ENCODE data around the gene USP44. TPM values are rescaled to one million over a fixed set of nuclear protein-coding genes. Genes with fewer than 3 reads are reported as not detected.

Gene USP44
- total and polyA plus RNA-seq, 2 of the 8 experiments (the other 6 are each of a cell fraction or from before 2014, with no cell fraction given): 129 to 197 TPM

DNA sequence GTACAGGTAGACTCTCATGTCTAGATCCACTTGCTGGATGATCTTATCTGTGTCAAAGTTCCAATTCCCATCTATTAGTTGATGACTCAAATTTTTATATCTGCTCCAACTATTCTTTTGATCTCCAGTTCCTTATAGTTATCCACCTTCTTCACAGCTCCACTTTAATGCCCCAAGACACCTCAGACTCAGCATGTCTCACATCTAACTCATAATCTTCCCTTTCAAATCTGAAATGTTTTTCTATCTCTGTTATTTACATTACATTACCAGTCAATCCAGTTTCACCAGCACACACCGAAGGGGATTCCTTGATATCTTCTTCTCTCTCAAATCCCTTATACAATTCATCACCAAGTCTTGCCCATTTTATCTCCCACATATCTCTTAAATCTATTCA is 81.0 kb downstream of the USP44 start:
- no peak overlapping the region for H3K4me2 ChIP-seq (ENCODE audit: insufficient read depth in 1 of 2, low read depth in 2 of 2, low read length in 2 of 2)
- H3K23me2 ChIP-seq (ENCODE audit: low read depth, low read length): peaks cover 8% of the 10 kb centered on the region
- no peaks in the 10 kb centered on the region for H3K9me3 ChIP-seq (ENCODE audit: insufficient read depth in 2 of 2, low read depth in 1 of 2, low read length in 1 of 2)
- H2BK5ac ChIP-seq (ENCODE audit: low read depth, low read length): no peak overlapping the region
- peaks cover 2% of the 10 kb centered on the region; the same call in 1 of the 2 replicates for H3K79me1 ChIP-seq (ENCODE audit: low read depth, low read length)
- H3K9ac ChIP-seq (replicated peaks in 1 of 4; ENCODE audit: extremely low read depth in 1 of 4, low read depth in 3 of 4, low read length in 3 of 4): no peak overlapping the region
- H2BK120ac ChIP-seq (replicated peaks; ENCODE audit: low read depth, low read length): no peak overlapping the region
- no peaks in the 10 kb centered on the region for H3K27me3 ChIP-seq (replicated peaks in 1 of 4; ENCODE audit: control insufficient read depth in 3 of 4, extremely low read depth in 1 of 4, insufficient read depth in 3 of 4, low read length in 3 of 4)
- H3K79me2 ChIP-seq (ENCODE audit: control insufficient read depth in 1 of 2, insufficient read depth in 2 of 2, low read length in 2 of 2): peaks cover 10 to 13% of the 10 kb centered on the region in 2 experiments
- no peak for TF ChIP-seq HDAC6 (IDR thresholded peaks at IDR 0.05; ENCODE audit: low read depth, low read length)
- no peak for TF ChIP-seq CHD2 (IDR thresholded peaks at IDR 0.05; ENCODE audit: low read length)
- TF ChIP-seq SIN3A (conservative IDR thresholded peaks at IDR 0.05 in 1 of 2, IDR thresholded peaks at IDR 0.05 in 1 of 2; ENCODE audit: low read depth in 1 of 2, low read length in 2 of 2): no peak
- no peak overlapping the region for H3K56ac ChIP-seq (replicated peaks; ENCODE audit: insufficient read length, low read depth, low read length)
- no peak overlapping the region for H3K4ac ChIP-seq (replicated peaks; ENCODE audit: insufficient read length, low read depth, low read length)
- H2AK5ac ChIP-seq (ENCODE audit: low read depth, low read length): no peak overlapping the region
- H3K4me3 ChIP-seq (ENCODE audit: extremely low read depth in 1 of 4, insufficient read depth in 2 of 4, low read depth in 3 of 4, low read length in 4 of 4): no peak overlapping the region
- no peak overlapping the region for H2AFZ ChIP-seq (ENCODE audit: low read length)
- H3K23ac ChIP-seq (ENCODE audit: insufficient read length): no peak overlapping the region
- no peaks in the 10 kb centered on the region for H3K4me1 ChIP-seq (replicated peaks in 1 of 4; ENCODE audit: control insufficient read depth in 3 of 4, insufficient read depth in 4 of 4, low read length in 3 of 4)
- H4K20me1 ChIP-seq (replicated peaks in 1 of 2; ENCODE audit: control insufficient read depth in 1 of 2, insufficient read depth in 2 of 2, low read length in 2 of 2): no peaks in the 10 kb centered on the region
- no peak overlapping the region for H2BK15ac ChIP-seq (ENCODE audit: low read length)
- no peak for DNase-seq (ENCODE audit: low read depth in 1 of 2, low spot score in 2 of 2)
- 90% methylated on average over 1 of the region's 1 CpG; no CpG with 5 or more reads in 1 of the 2 experiments for WGBS, 2 experiments (ENCODE audit: extremely low coverage in 1 of 2, insufficient coverage in 1 of 2, insufficient read length in 1 of 2, insufficient replicate concordance in 2 of 2, low coverage in 1 of 2, low lambda C conversion rate in 2 of 2, missing lambda C conversion rate in 1 of 2)
- no peak overlapping the region for H2BK20ac ChIP-seq (ENCODE audit: low read length)
- H4K5ac ChIP-seq (ENCODE audit: insufficient read length, low read depth, low read length): no peak overlapping the region
- no peak for FAIRE-seq
- H3K27ac ChIP-seq (ENCODE audit: low read depth, low read length): no peak overlapping the region
- no peaks in the 10 kb centered on the region for H3K36me3 ChIP-seq (ENCODE audit: control insufficient read depth in 2 of 4, insufficient read depth in 4 of 4, low read length in 3 of 4)
- H2BK12ac ChIP-seq (ENCODE audit: low read depth, low read length): no peak overlapping the region
- POLR2A ChIA-PET (ENCODE audit: partially characterized antibody): no interaction called here
- H3K18ac ChIP-seq (ENCODE audit: extremely low read depth, low read length): no peak overlapping the region
- CTCF ChIA-PET (ENCODE audit: partially characterized antibody): no interaction called here
- no peak overlapping the region for H4K91ac ChIP-seq (replicated peaks; ENCODE audit: insufficient read length, low read length)
- H3K14ac ChIP-seq (ENCODE audit: insufficient read length): no peak overlapping the region
- H4K8ac ChIP-seq (ENCODE audit: extremely low read depth, insufficient read depth, low read length): no peak overlapping the region

Other genes starting within 250 kb of the USP44 start
- 114 and 121 TPM in 2 replicates for gene METAP2, start 77.3 kb downstream of the USP44 start, total RNA-seq (2021; fragmentation: NEBNext Ultra II Directional; extraction: Animal tissue kit (Norgen Biotek cat#: 25700))
- 18.8 and 41.3 TPM in 2 replicates for gene METAP2, start 77.3 kb downstream of the USP44 start, polyA plus RNA-seq (2011; rRNA removed)
- 1.3 and 1.7 TPM in 2 replicates for gene NTN4, start 239.3 kb upstream of the USP44 start, total RNA-seq (2021; fragmentation: NEBNext Ultra II Directional; extraction: Animal tissue kit (Norgen Biotek cat#: 25700))
- gene NTN4, start 239.3 kb upstream of the USP44 start, polyA plus RNA-seq (2011; rRNA removed): 0.74 and 0.86 TPM in 2 replicates